ENCODE measurements around the gene ITGA2B. TPM values are rescaled to one million over a fixed set of nuclear protein-coding genes. Genes with fewer than 3 reads are reported as not detected.

ITGA2B gene
- 0.10 TPM in 1 of 2 replicates, not detected in the other for total RNA-seq
- polyA plus RNA-seq (2012) = 0.47 TPM

DNA sequence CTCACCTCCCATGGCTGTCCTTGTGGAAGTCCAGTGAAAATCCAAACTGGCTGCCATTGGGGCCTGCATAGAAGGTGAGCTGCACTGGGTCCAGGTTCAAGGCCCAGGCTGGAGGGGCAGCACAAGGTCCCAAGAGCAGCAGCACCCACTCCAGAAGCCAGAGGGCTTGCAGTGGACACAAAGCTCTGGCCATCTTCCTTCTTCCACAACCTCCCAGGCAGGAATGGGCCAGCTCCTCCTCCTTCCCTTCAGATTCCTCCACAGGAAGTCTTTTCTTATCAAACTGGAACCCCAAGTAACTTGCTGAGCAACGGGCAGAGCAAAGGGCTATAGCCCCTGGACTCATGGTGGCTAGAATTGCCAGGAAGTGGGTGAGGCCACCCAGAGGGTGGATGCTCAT, at the start of gene ITGA2B:
TSS of gene ITGA2B (minus strand) at position 369 of the 400 bp plus-strand sequence. CDS start at position 193, 176 bp downstream.
- no peak for DNase-seq (ENCODE audit: low read depth)

- peak; percentile 26 for DNase-seq (ENCODE audit: low read depth)
Measured at GRCh38 chr17:44439168-44439567, 49.7 kb upstream of the ITGA2B start.

GRCh38 chr17:44438636-44439035, 49.2 kb upstream of the ITGA2B start:
- DNase-seq (ENCODE audit: low read depth) = peak; percentile 88

- DNase-seq (ENCODE audit: low read depth) = peak; percentile 5
Measured at GRCh38 chr17:44436336-44436735, 46.9 kb upstream of the ITGA2B start.

DNA sequence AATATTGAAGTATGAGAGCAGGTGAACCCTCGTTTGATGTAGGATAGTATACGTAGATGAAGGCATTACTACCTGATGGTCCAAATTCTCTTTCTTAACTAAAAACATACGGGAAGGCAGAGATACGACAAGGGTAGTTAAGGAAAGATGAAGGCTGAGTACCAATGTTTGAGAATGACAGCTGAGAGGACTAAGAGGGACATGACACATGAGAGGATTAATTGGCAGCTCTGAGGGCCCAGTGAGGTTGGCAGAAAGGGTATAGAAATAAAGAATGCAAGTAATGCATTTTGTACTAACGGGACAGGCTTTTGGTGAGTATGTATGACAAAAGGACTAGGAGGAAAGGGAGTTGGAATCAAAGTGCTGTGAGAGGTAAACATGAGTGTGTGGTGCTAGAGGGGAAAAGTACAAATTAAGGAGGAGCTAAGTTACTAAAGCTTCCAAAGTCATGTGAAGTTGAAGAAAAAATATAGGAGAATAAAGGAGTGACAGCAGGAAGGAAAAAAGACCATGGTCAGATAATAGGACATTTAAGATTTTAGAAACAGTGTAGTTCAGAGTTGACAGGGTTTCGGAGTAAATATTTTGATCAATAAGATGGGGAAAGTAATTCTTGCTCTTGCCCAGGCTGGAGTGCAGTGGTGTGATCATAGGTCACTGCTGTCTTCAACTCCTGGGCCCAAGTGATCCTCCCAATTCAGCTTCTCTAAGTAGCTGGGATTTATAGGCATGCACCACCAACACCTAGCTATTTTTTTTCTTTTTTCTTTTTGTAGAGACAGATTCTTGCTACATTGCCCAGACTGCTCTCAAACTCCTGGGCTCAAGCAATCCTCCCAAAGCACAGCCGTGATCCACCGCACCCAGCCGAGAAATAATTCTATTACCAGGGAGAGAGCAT, 43.1 kb upstream of the ITGA2B start:
- no peak for DNase-seq (ENCODE audit: low read depth)

DNA sequence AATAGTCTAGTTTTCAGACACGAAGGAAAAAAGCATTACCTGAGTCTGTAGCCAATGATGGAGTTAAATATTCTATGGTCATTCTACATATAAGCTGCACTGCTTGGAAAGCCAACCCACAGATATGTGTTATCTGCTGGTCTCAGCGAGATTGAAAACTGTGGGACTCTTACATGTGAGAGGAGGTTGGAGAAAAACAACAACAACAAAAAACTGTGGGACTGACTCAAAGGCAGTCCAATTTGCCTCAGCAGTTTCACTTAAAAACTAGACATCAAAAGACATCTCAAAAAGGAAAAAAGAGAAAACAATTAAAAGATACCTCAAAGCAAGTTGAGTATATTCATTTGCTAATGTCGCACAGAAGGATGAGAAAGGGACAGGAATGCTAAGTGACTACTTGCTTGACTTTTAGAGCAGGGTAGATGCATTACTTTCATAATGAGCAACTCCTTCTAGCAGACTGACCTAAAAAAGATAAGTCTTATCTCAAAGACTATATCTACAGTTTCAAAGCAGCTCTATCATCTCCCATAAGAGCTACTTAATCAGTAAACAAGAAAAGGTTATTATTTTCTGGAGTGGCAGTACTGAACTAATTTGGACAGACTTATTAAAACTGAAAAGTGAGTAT, 35.5 kb upstream of the ITGA2B start:
- DNase-seq (ENCODE audit: low read depth) = no peak

DNA sequence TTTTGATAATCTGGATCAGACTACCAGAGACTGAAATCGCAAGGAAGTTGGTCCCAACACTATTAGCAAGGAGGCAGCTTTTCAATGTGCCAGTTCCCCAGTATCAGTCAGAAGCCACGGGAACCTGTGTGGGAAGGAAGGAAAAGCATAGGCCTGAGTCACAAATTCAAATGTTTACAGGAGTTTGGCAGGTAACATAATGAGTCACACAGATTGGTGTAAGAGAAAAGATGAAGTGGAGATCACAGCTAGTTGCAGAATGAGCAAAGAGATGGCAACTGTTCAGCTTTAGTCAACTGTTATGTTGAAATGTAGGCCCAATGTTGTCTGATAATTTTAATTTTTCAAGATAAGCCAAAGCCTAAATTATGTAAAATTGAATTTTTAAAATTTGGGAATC, 28.1 kb upstream of the ITGA2B start:
- DNase-seq (ENCODE audit: low read depth) = no peak

DNA sequence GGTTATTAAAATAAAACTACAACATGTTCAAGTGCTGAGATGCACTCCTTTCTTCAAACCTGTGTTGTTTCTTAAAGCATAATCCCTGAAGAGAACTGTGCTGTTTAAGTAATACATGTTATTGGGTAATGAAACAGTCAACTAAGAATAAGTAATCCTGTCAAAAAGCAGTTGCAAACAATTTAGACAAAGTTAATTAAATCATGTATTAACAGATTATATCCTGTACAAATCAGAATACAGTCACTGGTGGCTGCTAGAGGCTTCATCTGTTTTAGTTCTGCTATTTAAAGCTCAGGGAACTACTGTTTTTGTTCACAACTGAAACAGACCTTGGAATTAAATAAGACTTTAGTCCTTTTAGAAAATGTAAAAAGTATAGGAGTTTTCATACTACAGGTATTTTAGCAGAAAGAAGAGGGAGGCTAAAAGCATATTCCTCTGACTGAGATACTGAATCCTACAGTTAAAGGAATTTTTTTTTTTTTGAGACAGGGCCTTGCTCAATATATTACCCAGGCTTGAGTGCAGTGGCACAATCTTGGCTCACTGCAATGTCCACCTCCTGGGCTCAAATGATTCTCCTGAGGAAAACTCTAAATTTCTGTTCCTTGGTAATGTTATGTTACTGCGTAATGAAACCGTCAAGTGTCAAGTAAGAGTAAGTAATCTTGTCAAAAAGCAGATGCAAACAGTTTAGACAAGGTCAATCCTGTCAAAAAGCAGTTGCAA, 27.3 kb upstream of the ITGA2B start:
- no peak for DNase-seq (ENCODE audit: low read depth)

GRCh38 chr17:44414394-44415155, 25.1 kb upstream of the ITGA2B start:
- no peak for DNase-seq (ENCODE audit: low read depth)

- DNase-seq (ENCODE audit: low read depth) = no peak
Measured at GRCh38 chr17:44409309-44410028, 20.0 kb upstream of the ITGA2B start.

DNA sequence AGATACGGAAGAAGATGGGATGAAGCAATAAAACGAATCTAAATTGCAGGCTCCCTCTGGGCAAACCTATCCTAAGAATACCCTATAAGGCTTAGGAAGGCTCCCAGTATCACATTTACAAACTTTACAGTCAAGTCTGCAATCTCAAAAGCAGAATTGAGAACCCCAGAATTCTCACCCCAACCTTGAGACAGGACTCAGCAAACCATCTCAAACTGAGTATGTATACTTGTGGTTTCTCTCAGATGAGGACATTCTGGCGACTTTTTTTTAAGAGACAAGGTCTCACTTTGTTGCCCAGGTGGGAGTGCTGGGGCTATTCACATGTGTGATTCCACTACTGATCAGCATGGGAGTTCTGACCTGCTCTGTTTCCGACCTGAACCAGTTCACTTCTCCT, 19.3 kb upstream of the ITGA2B start:
- no peak for DNase-seq (ENCODE audit: low read depth)

GRCh38 chr17:44402564-44403172, 13.2 kb upstream of the ITGA2B start:
- no peak for DNase-seq (ENCODE audit: low read depth)

DNA sequence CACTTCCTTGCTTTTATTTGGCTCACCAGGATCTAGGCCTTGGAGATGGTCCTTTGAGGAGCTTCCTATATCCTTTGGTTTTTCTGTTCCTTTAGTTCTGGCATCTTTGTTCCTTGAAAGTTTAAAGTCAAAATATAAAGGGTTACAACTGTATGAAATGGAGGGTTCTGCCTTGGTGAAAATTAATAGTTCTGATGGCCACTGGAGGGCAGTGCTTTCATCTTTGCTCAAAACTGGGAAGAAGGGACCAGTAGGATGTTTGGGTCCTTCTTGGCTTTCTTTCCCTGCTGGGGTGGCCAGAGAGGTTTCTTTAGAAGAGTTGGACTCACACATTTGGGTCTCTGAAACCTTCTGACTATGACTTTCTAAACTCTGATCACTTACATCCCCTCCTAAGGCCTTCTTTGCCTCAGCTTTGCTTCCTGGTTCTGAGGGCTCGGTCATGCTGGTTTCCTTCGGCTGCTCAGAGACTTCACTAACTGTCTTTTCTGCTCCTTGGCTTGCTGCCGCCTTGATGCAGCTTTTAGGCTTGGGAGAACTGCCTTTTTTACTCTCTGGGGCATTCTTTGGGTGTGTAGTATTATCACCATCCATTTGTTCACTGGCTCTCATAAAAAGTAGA, 10.9 kb upstream of the ITGA2B start:
- peak; percentile 45 for DNase-seq (ENCODE audit: low read depth)

DNA sequence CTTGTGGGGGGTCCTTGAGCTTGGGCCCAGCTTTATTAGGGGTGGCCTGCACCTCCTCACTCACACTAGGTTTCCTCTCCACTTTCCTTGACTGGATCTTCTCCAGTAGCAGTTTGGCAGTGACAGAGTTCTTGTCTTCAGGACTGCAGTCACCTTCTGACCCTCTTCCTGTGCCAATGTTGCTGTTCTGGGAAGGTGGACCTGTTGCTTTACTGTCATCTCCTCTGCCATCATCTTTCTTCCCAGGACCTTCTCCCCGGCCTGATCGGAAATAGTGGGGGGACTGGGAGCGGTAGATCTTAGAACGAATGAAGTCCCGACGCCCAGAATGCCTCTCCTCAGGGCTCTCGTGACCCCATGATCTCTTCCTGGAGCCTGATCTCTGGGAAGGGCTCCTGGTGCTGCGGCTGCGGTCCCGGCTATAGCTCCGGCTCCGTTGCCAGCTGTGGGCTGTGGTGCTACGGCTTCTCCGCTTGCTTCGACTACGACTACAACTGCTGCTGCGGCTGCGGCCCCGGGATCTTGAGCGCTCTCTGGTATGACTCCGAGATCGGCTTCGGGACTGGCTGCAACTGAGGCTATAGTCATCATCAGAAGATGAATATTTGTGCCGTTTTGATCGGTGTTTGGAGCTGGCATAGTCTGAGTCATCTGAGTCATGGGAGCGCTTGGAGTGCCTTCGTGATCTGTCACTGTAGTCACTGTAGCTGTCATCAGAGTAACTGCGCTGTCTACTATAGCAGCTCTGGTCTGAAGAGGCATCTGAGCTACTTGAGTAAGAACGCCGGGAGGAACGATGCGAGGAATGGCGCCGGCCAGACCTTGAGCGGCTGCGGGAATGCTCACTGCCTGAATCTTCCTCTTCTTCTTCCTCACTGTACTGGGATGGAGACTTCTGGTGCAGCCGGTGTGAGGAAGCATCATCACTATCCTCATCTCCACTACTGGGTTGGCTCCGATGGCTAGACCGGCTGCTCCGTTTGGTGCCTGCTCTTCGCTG, 9.5 kb upstream of the ITGA2B start:
- no peak for DNase-seq (ENCODE audit: low read depth)

DNA sequence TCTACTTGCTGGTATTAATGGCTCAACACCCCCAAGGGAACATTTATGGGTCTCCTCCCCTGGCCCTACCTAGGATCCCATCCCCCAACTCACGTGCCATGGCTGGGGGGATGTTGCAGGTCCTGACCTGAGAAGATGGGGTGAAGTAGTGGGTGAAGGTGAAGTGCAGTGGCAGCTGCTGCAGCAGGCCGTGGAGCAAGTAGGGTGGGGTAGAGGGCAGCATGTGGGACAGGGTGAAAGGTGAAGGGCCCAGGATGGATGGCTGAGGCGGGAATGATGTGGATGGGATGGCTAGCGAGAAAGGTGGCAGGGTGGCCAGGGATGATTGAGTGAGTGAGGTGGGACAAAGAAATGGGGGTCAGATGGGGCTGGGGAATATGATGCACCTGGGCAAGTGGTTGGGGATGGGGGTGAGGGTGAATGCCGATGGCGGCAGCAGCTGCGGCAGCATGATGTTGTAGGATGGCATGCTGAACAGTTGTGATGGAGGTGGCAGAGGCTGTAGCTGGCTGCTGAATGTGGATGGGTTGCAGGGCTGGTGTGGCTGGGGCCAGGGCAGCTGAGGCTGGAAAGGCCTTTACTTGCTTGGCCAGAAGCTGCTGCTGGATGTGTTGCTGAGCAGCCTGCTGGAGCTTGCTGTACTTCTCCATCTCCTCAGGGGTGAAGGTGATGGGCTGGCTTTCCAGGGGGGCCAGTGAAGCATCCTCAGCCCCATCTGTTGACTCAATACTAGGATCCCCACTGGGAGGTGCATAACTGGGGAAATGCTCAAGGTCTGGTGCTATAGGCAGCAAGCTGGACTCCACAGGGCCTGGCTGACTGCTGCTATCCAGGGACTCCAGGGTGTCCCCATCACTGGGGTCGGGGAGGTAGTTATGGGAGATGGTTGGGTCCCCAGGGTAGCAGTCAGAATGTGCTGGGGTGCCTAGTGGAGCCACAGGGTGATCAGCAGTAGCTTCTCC, 8.3 kb upstream of the ITGA2B start:
- DNase-seq (ENCODE audit: low read depth) = no peak

GRCh38 chr17:44396946-44397345, 7.5 kb upstream of the ITGA2B start:
- DNase-seq (ENCODE audit: low read depth) = no peak

GRCh38 chr17:44394833-44395232, 5.4 kb upstream of the ITGA2B start:
- DNase-seq (ENCODE audit: low read depth) = no peak
